MCF 10A (cell line): ENCODE data around the gene TNIP2. TPM values are rescaled to one million over a fixed set of nuclear protein-coding genes. Genes with fewer than 3 reads are reported as not detected.
"Not testable (repeated sequence)": the region's sequence is repeated elsewhere in the genome, so short reads cannot be mapped to it uniquely, and the experiment has no call there.

ENCODE experiments used
- BruUV-seq: library from RNA; stranded (reverse); fragments of 400-500 nt; replicated peaks from 2 replicates; lab custom pipeline; 2021; lab: Mats Ljungman, UMichigan
- CTCF ChIA-PET: fragments of 300-600 bp; sonication (Branson Sonifier 250); formaldehyde crosslinking; extraction: SDS; loops from one replicate; lab custom pipeline; 2021; ENCODE audit warnings: antibody characterized with exemption, inconsistent platforms; lab: Yijun Ruan, JAX
- POLR2A ChIA-PET: fragments of 300-600, 350-650 bp; sonication (Branson Sonifier 250); formaldehyde crosslinking; extraction: SDS; loops from one replicate; lab custom pipeline; 2020; ENCODE audit warnings: antibody characterized with exemption, inconsistent platforms; lab: Yijun Ruan, JAX
- DNase-seq: peaks from one replicate; pipeline ENCODE4 v3.0.0-alpha.2; 2018; ENCODE audit not compliant: unreplicated experiment
- H3K27ac Mint-ChIP-seq: one replicate; pipeline ENCODE4 v1.8.0; 2022; ENCODE audit warnings: mild to moderate bottlenecking, low read depth, mixed read lengths; ENCODE audit not compliant: unreplicated experiment
- H3K27me3 Mint-ChIP-seq: one replicate; pipeline ENCODE4 v1.8.0; 2022; ENCODE audit warnings: mixed read lengths; ENCODE audit not compliant: insufficient read depth, unreplicated experiment
- H3K36me3 Mint-ChIP-seq: one replicate; pipeline ENCODE4 v1.8.0; 2022; ENCODE audit warnings: mild to moderate bottlenecking, moderate library complexity, mixed read lengths; ENCODE audit not compliant: insufficient read depth, unreplicated experiment
- H3K4me1 Mint-ChIP-seq: one replicate; pipeline ENCODE4 v1.8.0; 2022; ENCODE audit warnings: mixed read lengths; ENCODE audit not compliant: insufficient read depth, unreplicated experiment
- H3K4me3 Mint-ChIP-seq: one replicate; pipeline ENCODE4 v1.8.0; 2022; ENCODE audit warnings: mild to moderate bottlenecking, moderate library complexity, mixed read lengths; ENCODE audit not compliant: unreplicated experiment
- H3K9me3 Mint-ChIP-seq: one replicate; pipeline ENCODE4 v1.8.0; 2022; ENCODE audit warnings: mixed read lengths; ENCODE audit not compliant: unreplicated experiment
- CTCF ChIP-seq: fragments of 200-600 bp; IDR thresholded peaks from one replicate; pipeline ENCODE4 v1.8.0; 2022; ENCODE audit warnings: antibody characterized with exemption, mild to moderate bottlenecking; ENCODE audit not compliant: unreplicated experiment
- intact Hi-C: fragments of 100-400 bp; cut with micrococcal nuclease; formaldehyde crosslinking; loops from 2 replicates; pipeline ENCODE4 v1.14.1; 2022
- total RNA-seq: library from RNA; stranded (reverse); gene quantifications from 2 replicates; pipeline ENCODE4 v1.2.3, GENCODE V29; 2022

Gene TNIP2
- total RNA-seq, 1 experiment from 2014 or later: 46.1 TPM

- DNase-seq: no peak
- Mint-ChIP-seq H3K36me3 (peaks cover 37% of the 10 kb centered on the region), H3K4me1 (peaks cover 16% of the 10 kb centered on the region), H3K9me3 (no peaks in the 10 kb centered on the region), H3K27me3 (no peaks in the 10 kb centered on the region), H3K27ac (no peak overlapping the region), H3K4me3 (no peak overlapping the region)
- ChIA-PET CTCF (no interaction called here), POLR2A (no interaction called here)
- no peak for TF ChIP-seq CTCF
- BruUV-seq: no TSS peak
- intact Hi-C loops: no loop called here
Measured at GRCh38 chr4:2742823-2743517, 13.2 kb downstream of the TNIP2 start.

GRCh38 chr4:2742081-2742822, 13.9 kb downstream of the TNIP2 start:
- Mint-ChIP-seq H3K4me1 (peaks cover 11% of the 10 kb centered on the region), H3K4me3 (no peak overlapping the region), H3K9me3 (no peaks in the 10 kb centered on the region), H3K27me3 (no peaks in the 10 kb centered on the region), H3K27ac (no peak overlapping the region), H3K36me3 (peaks cover 36% of the 10 kb centered on the region)
- no peak for TF ChIP-seq CTCF
- CTCF ChIA-PET: no interaction called here
- intact Hi-C loops: no loop called here
- POLR2A ChIA-PET: no interaction called here
- BruUV-seq: no TSS peak
- DNase-seq: no peak

- BruUV-seq: no TSS peak
- no peaks in the 10 kb centered on the region for H3K27me3 Mint-ChIP-seq
- H3K9me3 Mint-ChIP-seq: no peaks in the 10 kb centered on the region
- intact Hi-C loops: no loop called here
- TF ChIP-seq CTCF: no peak
- H3K4me3 Mint-ChIP-seq: no peak overlapping the region
- CTCF ChIA-PET: no interaction called here
- DNase-seq: no peak
- no peak overlapping the region for H3K27ac Mint-ChIP-seq
- peaks cover 34% of the 10 kb centered on the region for H3K36me3 Mint-ChIP-seq
- POLR2A ChIA-PET: interaction anchor here (1.4 kb wide), 1 partner anchor 12 kb away, joined by 3 read pairs; no protein-coding TSS in a partner anchor
- peaks cover 11% of the 10 kb centered on the region for H3K4me1 Mint-ChIP-seq
Measured at GRCh38 chr4:2741626-2742025, 14.5 kb downstream of the TNIP2 start.

- H3K9me3 Mint-ChIP-seq, H3K4me3 Mint-ChIP-seq, H3K27me3 Mint-ChIP-seq, BruUV-seq, H3K27ac Mint-ChIP-seq, CTCF ChIA-PET, DNase-seq, intact Hi-C loops: not testable (repeated sequence)
- Mint-ChIP-seq H3K4me1 (peaks cover 11% of the 10 kb centered on the region), H3K36me3 (peaks cover 30% of the 10 kb centered on the region)
- POLR2A ChIA-PET: interaction anchor here (0.6 kb wide), 1 partner anchor 29 kb away, joined by 3 read pairs; no protein-coding TSS in a partner anchor
Measured at GRCh38 chr4:2738296-2738695, 17.8 kb downstream of the TNIP2 start.
